RWPE1 (cell line): ENCODE data around the gene TYK2.
A peak's percentile ranks its signal among the peaks of the same experiment; 100 is the strongest.

Source experiments
- CTCF ChIA-PET: fragments of 350-600 bp; sonication (Branson Sonifier 250); formaldehyde crosslinking; extraction: SDS; loops from one replicate; lab custom pipeline; 2021; lab: Yijun Ruan, JAX
- POLR2A ChIA-PET: fragments of 400-600 bp; formaldehyde crosslinking; extraction: SDS; loops from one replicate; lab custom pipeline; 2020; ENCODE audit warnings: antibody characterized with exemption; ENCODE audit not compliant: low non-redundant PET; lab: Yijun Ruan, JAX
- DNase-seq: peaks from one replicate; pipeline ENCODE4 v3.0.0; 2012; ENCODE audit warnings: low spot score
- H3K27ac ChIP-seq: fragments of 450-650 bp; 2 replicates; pipeline ENCODE4 v1.5.1; 2017
- TF ChIP-seq, protein P1 (sequence below): fragments of 450-650 bp; conservative IDR thresholded peaks from 2 replicates; pipeline ENCODE4 v1.5.1; 2017; ENCODE audit warnings: low read depth, mild to moderate bottlenecking

Gene TYK2

DNA sequence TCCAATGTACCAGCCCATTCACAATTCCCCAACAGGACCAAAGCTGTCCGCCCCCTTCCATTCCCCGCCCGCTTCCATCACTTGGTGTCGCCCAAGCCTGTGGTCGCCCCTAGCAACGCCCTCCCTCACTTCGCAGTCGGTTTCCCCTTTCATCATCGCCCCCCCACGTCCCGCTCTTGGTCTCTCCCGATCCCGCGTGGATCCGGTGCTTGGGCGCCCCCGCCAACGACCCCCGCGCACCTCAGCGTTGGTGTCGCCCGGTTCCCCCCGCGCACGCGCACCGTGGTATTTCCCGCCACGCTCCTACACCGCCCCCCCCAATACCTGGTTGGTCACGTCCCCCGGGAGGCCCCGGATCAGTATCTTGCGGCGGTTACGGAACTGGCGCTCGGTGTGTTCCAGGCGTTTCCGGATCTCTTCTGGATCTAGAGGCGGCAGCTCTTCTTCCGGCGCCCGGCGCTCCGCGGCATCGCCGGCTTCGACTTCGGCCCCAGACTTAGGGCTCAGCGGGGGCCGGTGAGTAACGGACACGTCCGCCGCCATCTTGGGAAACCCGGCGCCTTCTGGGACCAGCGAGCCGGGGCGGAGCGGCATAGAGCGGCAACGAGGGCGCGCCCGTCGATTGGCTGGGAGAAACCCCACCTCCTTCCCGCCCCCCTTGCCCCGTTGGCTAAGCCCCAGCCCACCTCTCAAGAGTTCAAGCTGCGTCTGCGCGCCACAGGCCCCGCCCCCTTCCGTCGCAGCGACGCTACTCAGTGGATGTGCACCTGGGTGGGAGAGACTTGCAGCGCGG is 47.2 kb downstream of the TYK2 start, which contains the start of gene RAVER1:
Gene RAVER1, minus strand, starts transcription at position 565 of the 793 bp plus-strand sequence. Its CDS starts 22 bp downstream, at position 543.
- DNase-seq: peak; percentile 99
- H3K27ac ChIP-seq: peak within 1 kb of the TSS; percentile 91
- TF ChIP-seq, protein P1, sequence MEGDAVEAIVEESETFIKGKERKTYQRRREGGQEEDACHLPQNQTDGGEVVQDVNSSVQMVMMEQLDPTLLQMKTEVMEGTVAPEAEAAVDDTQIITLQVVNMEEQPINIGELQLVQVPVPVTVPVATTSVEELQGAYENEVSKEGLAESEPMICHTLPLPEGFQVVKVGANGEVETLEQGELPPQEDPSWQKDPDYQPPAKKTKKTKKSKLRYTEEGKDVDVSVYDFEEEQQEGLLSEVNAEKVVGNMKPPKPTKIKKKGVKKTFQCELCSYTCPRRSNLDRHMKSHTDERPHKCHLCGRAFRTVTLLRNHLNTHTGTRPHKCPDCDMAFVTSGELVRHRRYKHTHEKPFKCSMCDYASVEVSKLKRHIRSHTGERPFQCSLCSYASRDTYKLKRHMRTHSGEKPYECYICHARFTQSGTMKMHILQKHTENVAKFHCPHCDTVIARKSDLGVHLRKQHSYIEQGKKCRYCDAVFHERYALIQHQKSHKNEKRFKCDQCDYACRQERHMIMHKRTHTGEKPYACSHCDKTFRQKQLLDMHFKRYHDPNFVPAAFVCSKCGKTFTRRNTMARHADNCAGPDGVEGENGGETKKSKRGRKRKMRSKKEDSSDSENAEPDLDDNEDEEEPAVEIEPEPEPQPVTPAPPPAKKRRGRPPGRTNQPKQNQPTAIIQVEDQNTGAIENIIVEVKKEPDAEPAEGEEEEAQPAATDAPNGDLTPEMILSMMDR: no peak
- POLR2A ChIA-PET: interaction anchor here (0.5 to 1.2 kb wide), 4 partner anchors 18 to 221 kb away, joined by 4 to 10 read pairs (median 5); partner anchors contain the start of genes ICAM5 and P2RY11
- CTCF ChIA-PET: interaction anchor here (0.6 to 1.0 kb wide), 4 partner anchors 63 to 608 kb away, joined by 3 to 7 read pairs (median 3); partner anchors contain the start of gene ICAM1

DNA sequence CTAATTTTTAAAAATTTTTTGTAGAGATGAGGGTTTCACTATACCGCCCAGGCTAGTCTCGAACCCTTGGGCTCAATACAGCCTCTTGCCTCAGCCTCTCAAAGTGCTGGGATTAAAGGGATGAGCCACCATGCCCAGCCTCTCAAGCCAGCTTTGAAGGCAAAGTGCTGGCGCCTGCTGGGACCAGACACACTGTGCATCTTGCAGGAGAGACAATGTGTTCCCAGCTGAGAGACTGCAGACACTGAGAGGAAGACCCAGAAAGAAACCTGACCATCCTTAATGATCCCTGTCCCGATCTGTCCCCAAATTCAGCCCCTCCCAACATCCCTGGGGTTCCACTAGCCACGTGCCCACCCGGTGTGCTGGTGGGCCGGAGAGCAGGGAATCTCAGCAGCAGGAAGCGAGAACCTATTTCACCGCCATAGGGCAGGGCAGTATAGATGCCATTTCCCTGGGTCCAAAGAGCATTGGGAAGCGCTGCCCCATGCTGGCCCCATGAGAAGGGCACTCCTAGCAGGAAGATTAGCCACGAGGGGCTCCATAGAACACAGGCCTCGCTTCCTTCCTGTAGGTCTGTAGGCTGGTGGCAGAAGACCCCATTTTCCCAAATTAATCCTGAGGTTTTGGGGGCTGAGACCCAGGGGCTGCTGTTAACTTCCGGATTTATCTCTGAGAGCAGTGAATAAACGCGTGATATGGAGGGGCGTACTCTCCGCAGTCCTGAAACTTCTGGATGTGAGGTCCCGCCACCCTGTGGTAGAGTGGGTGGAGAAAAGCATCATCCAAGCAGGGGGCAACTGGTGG is 48.0 kb downstream of the TYK2 start:
- TF ChIP-seq, protein P1: no peak
- CTCF ChIA-PET: interaction anchor here (0.5 to 1.0 kb wide), 3 partner anchors 35 to 63 kb away, joined by 3 to 6 read pairs (median 3); no protein-coding TSS in a partner anchor
- POLR2A ChIA-PET: no interaction called here
- no peak for DNase-seq
- peak overlapping the region; percentile 91 for H3K27ac ChIP-seq

GRCh38 chr19:10329555-10329954 is 50.8 kb downstream of the TYK2 start:
- no peak overlapping the region for H3K27ac ChIP-seq
- POLR2A ChIA-PET: no interaction called here
- CTCF ChIA-PET: no interaction called here
- DNase-seq: no peak
- TF ChIP-seq, protein P1: no peak

DNA sequence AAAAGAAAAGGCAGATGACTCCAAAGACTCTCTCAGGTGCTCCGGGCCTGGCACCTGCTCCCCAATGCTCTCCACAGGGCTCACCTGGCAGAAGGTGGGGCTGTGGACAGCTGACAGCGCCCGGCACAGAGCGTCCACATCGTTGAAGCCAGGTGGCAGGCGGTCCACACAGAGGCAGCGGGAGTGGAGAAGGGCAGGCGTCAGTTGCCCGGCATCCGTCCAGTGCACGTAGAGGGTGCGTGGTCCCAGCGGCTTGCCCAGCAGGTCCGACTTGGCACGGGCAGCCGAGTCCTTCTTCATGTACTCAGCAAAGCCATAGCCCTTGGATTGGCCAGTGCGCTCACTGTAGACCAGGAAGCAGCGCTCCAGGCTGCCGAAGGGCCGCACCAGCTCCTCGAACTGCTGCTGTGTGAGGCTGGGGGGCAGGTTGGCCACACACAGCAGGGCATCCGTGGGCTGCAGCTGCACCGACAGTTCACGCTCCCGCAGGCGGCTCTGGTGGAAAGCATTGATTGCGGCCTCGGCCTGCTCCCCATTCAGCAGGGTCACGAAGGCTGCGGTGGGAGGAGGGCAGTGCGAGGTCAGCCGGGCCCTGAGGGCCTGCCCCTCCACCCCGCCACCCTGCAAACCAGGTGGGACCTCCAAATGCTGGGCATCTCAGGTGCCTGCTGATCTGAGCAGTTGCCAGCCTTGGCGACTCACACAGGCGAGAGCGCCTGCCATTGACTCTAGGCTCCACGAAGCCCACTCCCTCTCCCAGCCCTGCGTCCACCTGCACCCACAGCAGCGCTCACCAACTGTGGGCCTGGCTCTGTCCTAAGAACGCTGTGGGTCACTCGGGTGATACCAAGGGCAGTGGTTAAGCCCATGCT is 51.6 kb downstream of the TYK2 start:
- TF ChIP-seq, protein P1: no peak
- no peak overlapping the region for H3K27ac ChIP-seq
- ChIA-PET POLR2A (no interaction called here), CTCF (interaction anchor here (0.7 kb wide), 1 partner anchor 58 kb away, joined by 3 read pairs; the partner anchor contains the start of gene ICAM1)
- DNase-seq: no peak

DNA sequence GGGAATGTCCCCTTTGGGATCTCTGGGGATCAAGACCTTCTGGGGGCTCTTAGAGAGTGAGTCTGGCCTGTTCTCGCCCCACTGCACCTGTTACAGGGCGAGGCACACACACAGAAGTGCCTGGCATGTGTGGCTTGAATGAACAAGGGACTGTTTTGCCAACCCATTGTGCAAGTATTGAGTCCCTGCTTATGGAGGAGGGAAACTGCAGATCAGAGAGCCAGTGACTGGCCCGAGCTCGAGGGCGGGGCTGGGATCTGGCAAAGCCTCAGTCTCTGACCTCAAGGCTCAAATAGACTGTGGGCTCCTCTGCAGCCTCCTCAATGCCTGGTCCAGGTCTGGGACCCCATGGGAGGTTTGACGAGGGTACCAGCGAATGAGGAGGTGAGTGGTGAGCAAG is 52.6 kb downstream of the TYK2 start:
- no peak overlapping the region for H3K27ac ChIP-seq
- TF ChIP-seq, protein P1: no peak
- ChIA-PET POLR2A (no interaction called here), CTCF (no interaction called here)
- no peak for DNase-seq
